CD4-positive, alpha-beta T cell treated with Interleukin-4 for 1 hour (primary cell): Measurements from ENCODE around the gene POTEB.
"Not testable (repeated sequence)": the region's sequence is repeated elsewhere in the genome, so short reads cannot be mapped to it uniquely, and the experiment has no call there.

Source experiments
- DNase-seq, 2 donors: peaks; one replicate each; pipeline ENCODE4 v3.0.0-alpha.2; 2020 to 2022

POTEB gene

GRCh38 chr15:21877635-21878034 is at the start of gene POTEB:
Gene POTEB, minus strand, starts transcription at chr15:21877735. Its CDS starts 489 bp downstream, at chr15:21877246.
- DNase-seq = not testable (repeated sequence)

- not testable (repeated sequence) for DNase-seq
Observed at GRCh38 chr15:21890955-21891354, 13.4 kb upstream of the POTEB start.

- DNase-seq = not testable (repeated sequence)
Observed at GRCh38 chr15:21889542-21889941, 12.0 kb upstream of the POTEB start.

GRCh38 chr15:21838831-21839230 is 38.7 kb downstream of the POTEB start:
- peak in 1 of 2 donors; percentile 1 for DNase-seq
